HG03064 (cell line): Measurements from ENCODE around the gene ZFP62.
A peak's percentile ranks its signal among the peaks of the same experiment; 100 is the strongest.
"Not testable (repeated sequence)": the region's sequence is repeated elsewhere in the genome, so short reads cannot be mapped to it uniquely, and the experiment has no call there.

Experiments used
- ATAC-seq: cut with Tn5 transposase; IDR thresholded peaks from one replicate; pipeline ENCODE4 v1.9.1; 2021; ENCODE audit warnings: low read depth; ENCODE audit not compliant: unreplicated experiment

ZFP62 gene

DNA sequence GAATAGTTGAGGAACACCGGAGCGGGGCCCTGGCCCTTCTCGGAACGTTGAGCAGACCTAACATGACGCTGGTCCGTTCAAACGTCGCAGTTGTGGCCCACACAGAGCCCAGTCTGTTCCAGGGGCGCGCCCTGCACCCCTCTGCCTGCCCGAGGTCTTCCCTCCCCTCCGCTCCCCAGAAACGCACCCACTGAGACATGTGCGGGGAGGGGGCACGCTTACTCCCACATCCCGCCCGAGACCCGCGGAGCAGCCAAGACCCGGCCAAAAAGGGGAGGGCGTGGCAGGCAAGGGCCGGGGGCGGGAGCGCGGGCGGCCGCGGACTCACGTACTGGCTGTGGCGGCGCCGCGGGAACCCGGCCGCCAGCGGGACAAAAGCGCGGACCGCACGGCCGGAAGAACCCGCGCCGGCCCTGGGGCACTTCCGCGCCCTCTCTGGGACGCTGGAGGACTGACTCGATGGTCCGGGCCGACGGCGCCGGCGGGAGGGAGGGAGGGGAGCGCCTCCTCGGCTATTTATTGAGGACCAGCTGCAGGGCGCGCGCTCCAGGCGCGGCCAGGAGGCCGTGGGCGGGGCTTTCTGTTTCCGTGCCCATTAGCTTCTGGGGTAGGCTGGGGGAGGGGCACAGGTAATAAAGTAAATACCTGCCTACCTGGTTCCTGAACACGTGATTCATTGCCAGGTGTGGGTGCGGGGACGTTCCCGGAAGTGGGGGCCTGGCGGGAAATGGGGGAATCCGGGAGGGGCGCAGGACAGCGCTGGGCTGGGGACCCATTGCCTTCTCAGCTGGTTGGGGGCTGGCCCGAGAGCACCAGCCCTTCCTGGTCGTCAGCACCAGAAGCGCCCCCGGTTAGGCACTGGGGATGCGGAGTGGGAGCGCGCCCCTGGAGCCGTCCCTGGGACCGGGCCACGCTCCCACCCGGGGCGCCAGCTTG, at the start of gene ZFP62:
ZFP62 (minus strand) TSS at position 390 of the 936 bp plus-strand sequence; CDS start at position 333, 57 bp downstream.
- peak; percentile 81 for ATAC-seq

DNA sequence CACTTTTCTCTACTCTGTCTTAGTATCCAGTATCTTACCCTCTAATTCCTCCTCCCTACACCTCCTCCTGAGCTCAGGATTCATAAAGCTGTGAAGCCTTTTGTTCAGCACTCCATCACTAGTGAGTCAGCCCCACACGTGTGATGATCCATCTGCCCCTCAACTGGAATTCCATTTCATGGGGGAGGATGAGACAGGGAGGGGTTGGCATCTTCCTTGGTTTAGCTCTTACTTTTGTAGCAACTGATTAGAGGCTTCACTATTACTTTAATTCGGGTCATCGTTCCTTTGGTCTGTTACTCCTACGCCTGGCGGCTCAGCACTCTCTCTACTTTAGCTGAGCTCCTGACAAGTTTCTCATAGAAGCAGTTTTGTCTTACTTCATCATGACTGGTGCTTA, 49.7 kb upstream of the ZFP62 start:
- ATAC-seq, result no peak

GRCh38 chr5:180910182-180910581, 49.1 kb upstream of the ZFP62 start:
- ATAC-seq, result no peak

DNA sequence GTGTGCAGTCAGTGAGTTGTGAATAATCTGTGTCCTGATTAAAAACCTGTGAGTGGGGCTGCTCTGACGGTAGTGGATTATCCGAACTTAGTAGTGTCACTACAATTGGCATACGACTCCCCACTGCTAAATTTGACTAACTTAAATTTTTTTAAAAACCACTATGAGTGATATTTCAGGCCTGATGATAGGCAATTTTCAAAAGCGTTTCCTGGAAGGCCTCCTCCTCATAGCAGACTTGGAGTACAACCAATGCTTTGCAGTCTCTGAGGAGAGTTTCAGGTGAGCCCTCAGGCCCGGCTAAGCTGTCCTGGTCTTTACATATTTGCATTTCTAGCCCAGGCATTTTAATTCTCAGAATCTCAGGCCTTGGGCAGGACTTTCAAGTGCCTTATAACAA, 48.7 kb upstream of the ZFP62 start:
- ATAC-seq, result no peak

GRCh38 chr5:180908998-180909731, 48.1 kb upstream of the ZFP62 start:
- ATAC-seq, result no peak

- no peak for ATAC-seq
Measured at GRCh38 chr5:180908400-180908799, 47.3 kb upstream of the ZFP62 start.

- ATAC-seq, result no peak
Measured at GRCh38 chr5:180901319-180902009, 40.4 kb upstream of the ZFP62 start.

GRCh38 chr5:180900178-180900577, 39.1 kb upstream of the ZFP62 start:
- ATAC-seq, result no peak

DNA sequence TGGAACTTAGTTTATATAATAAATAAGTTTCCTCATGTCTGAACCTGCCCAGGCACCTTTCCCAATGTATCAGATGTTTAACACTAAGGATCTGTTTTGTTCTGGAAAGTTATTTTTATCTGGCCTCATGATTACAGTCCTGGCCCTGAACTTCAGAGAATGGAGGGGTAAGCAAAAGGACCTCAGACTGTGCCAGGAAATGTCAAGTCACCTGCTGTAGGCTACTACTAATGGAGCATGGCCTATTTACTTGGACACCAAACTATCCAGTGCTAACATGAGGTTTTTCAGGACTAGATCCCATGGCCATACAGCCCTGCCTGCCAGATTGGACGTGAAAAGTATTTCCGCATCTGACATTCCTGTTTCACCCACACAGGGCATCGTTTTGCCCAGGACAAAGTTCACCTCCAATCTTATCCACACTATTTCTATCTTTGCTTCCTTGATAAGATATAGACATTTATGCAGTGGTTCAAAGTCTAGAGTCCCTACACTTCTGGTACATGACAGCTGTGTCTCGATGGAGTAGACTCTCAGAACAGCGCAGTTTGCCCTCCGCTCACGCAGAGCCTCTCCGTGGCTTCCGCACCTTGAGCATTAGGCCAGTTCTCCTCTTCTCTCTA, 37.7 kb upstream of the ZFP62 start, which contains the start of gene BTNL8:
BTNL8 (plus strand) TSS at position 539 of the 626 bp plus-strand sequence. CDS start 152 bp downstream, outside the sequence.
- no peak for ATAC-seq

DNA sequence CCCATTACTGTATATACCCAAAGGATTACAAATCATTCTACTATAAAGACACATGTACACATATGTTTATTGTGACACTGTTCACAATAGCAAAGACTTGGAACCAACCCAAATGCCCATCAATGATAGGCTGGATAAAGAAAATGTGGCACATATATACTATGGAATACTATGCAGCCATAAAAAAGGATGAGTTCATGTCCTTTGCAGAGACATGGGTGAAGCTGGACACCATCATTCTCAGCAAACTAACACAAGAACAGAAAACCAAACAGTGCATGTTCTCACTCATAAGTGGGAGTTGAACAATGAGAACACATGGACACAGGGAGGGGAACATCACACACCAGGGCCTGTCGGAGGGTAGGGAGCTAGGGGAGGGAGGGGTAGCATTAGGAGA, 34.3 kb upstream of the ZFP62 start:
- ATAC-seq, result not testable (repeated sequence)

GRCh38 chr5:180889381-180889780, 28.3 kb upstream of the ZFP62 start:
- ATAC-seq, result no peak

GRCh38 chr5:180885845-180886529, 24.9 kb upstream of the ZFP62 start:
- ATAC-seq, result not testable (repeated sequence)

- no peak for ATAC-seq
Measured at GRCh38 chr5:180875860-180876426, 14.9 kb upstream of the ZFP62 start.

GRCh38 chr5:180874804-180875582, 13.9 kb upstream of the ZFP62 start:
- ATAC-seq, result no peak

DNA sequence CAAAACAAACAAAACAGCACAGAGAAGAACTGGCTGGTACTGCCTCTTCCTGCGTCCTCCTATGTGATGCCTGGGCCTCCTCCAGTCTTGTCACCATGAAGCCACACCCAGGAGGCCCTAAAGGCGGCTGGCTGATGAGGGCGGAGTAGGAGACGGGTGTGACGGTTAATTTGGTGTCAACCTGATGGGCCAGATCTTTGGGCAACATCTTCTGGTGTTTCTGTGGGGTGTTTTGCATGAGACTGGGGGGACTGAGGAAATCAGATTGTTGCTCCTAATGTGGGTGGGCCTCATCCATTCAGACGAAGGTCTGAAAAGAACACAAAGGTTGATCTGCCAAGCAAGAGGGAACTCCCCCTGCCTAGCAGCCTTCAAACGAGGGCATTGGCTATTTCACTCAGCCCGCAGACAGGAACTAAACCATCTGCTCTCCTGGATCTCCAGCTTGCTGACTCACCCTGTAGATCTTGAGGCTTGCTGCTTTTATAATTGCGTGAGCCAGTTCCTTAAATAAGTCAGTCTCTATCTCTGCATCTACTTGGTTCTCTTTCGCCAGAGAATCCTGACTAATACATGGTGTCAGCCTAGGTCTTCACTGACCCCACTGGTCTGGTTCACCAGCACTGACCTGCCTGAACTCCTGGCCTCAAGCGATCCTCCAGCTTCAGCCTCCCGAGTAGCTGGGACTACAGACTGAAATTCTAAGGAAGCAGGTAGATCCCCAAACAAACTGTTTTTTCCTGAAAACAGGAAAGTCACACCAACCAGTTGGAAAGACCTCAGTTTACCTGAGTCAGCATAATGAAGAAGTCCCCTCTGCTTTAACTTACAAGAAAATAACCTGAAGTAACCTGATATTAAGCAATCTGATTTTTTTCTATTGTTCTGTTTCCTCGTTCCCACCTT, 12.8 kb upstream of the ZFP62 start:
- no peak for ATAC-seq

DNA sequence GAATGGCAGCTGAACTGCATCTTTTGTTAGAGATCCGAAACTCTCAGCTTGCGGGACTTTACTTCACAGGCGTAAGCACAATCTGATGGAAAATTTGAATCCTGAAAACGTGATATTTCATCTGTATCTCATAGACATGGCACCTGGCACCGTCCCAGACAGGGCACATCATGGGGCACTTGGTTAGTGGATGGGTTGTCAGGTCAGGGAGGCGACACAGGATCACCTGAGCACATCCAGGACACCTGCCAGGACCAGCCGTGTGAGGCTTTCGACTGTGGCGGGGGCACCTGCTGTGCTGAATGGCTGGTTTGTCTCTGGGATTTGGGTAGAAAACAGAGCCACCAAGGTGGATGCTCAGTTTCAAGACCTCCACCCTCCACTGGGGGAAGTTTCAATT, 11.3 kb upstream of the ZFP62 start:
- no peak for ATAC-seq

DNA sequence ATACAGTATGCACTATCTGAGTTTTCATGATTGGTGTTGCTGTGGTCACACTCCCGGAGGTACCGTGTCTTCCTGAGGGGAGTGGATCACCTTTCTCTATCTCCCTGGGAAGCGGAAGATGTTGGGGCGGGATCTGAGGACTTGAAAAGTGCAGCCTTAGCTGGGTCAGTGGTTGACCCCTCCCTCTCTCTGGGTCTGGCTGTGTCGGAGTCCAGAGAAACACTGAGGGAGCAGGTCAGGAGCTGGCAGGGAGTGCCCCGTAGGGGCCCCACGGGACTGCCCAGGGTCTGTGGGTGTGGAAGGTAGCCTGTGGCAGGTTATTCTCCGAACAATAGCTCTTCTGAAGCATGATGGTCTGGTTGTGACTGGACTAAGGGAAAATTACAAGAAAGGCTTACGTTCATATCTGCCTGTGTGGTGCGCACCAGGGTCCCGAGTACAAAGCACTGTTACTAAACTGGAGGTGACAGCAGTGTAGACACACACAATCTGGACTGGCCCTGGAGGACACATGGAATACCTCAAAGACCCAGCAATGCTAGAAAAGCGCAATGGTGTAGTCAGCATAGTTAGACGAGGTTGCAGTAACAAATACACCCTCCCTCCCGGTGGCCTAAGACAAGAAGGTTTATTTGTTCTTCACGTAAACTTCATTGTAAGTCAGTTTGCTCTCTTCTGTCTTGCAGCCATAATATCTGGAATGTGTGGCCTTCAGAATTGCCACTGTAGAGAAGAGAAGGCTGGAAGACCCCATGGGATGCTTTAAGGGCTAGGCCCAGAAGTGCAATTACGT, 9.4 kb upstream of the ZFP62 start:
- ATAC-seq, result no peak
